Measurements from ENCODE around the gene CDIPT.

Gene CDIPT

GRCh38 chr16:29809850-29810698, 53.0 kb downstream of the CDIPT start:
- no peak for DNase-seq (ENCODE audit: low spot score)

- DNase-seq (ENCODE audit: low spot score), result no peak
Observed at GRCh38 chr16:29809031-29809747, 53.8 kb downstream of the CDIPT start.
